NCI-H446 (cell line): Measurements from ENCODE around the gene FMN1.
A peak's percentile ranks its signal among the peaks of the same experiment; 100 is the strongest.

Experiments used
- DNase-seq, 2 experiments: peaks; one replicate each; lab custom pipeline; 2025; lab: John Stamatoyannopoulos, UW

FMN1 gene

GRCh38 chr15:33016405-33017024 is 178.0 kb downstream of the FMN1 start:
- DNase-seq = no peak

GRCh38 chr15:33014586-33014985 is 179.9 kb downstream of the FMN1 start:
- no peak for DNase-seq

- DNase-seq = no peak
These were observed 180.6 kb downstream of the FMN1 start for GRCh38 chr15:33013827-33014445.

DNA sequence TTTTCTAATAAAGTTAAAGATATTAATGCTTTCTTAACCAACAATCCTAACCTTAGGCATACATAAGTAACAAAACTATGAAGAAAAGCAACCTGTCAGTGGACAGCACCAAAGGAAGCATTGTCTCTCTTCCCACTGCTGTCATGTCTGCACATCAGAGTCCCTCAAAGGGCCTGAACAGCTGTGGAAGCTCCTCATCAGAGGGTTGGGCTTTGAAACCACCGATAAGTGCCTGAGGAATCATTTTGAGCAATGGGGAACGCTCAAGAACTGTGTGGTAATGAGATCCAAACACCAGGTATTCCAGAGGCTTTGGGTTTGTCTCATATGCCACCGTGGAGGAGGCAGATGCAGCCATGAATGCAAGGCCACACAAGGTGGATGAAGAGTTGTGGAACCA is 182.5 kb downstream of the FMN1 start:
- DNase-seq = no peak

DNA sequence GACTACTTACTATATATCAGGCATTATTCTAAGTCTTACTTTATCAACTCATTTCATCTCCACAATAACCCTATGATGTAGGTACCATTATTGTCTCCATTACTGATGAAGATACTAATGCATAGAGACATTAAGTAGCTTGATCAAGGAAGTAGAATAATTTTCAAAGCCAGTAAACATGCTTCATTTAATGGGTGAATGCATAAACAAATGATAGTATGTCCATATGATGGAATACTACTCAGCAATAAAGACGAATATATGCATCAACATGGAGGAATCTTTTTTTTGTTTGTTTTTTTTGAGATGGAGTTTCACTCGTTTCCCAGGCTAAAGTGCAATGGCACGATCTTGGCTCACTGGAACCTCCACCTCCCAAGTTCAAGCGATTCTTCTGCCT is 184.9 kb downstream of the FMN1 start:
- DNase-seq = no peak

GRCh38 chr15:33009026-33009425 is 185.5 kb downstream of the FMN1 start:
- DNase-seq = no peak

GRCh38 chr15:33008284-33008995 is 186.1 kb downstream of the FMN1 start:
- DNase-seq = no peak

DNA sequence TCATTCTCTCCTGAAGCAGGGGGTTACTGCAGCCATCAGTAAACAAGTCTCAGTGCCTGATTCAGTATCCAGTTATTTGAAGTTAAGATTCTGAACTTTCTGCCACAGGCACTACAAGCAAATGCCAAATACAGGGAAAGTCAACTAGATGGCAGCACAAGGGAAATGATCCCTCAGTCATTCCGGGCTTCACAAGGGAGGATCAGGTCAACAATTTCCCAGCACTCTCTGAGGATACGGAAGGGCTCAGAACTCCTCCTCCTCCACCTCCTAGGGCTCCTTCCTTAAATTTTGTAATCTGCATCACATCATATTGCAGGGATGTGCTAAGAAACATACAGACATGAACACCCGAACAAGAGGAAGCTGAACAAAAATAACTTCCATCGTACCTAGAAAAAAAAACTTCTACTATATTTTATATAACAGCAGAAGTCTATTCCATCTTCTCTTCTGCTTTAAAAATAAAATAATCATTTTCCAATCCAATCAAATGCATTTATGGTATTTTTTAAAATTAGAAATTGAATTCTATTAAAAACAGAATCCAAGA is 187.1 kb downstream of the FMN1 start:
- no peak for DNase-seq

DNA sequence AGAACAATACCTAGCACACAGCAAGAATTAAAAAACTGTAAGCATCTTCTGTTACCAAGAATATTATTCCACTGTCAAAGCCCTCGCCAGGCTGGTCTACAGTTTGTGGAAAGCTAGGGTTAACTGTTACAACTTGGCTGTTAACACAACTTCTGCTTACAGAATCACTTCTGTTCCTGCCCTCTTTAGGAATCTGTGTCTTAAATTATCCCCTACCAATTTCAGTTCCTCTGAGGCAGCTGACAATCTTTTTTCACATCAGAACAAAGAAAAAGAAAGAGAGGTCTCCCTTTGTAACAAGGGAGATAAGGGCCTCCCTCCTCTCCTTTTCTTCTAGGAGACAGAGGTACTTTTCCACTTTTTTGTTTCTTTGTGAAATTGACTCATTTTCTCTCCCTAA is 188.9 kb downstream of the FMN1 start:
- no peak for DNase-seq

DNA sequence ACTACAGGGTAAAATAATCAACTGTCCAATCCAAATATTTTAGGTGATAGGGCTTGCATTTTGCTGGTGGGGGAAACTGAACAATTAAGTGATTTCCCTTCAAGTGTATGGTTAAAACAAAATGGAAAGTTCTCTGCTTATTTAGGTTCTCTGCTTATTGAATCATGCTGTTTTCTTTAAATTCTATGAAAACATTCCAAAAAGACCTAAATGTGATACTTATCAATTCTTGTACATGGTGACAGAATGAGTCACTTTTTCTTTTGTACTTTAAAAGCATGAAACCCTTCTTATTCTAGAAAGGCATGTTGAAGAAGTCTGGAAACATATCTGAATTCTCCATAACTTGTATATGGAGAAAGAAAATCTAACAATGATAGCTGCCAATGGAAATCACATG is 192.6 kb downstream of the FMN1 start:
- no peak for DNase-seq

DNA sequence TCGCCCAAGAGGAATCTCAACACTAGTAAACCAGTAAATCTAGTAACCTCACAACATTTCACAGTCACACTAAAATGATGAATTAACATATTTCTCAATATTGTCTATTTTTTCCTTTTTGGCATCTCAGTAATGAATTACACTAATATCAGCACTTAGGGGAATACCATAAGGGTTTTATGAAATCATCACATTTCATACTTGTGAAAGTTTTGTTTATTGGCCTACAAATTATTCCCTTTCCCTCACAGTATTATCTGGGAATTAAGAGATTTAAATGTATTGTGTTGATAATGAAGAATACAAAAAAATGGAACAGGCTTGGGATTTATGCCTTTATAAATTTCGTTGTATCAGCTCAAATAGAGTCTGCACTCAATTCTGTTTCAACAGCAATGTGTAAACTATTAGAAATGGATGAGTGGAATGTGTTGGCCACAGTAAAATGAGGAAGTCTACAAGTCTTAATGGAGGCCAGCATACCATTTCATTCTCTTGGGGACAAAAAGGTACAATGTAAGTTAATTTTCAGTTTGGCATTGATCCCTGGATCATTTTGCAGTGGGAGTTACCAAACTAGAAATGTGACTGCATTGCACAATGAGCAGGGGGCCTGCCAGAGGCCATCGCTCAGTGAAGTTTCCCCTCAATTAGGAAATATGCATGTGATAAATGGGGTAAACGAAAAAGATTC is 195.4 kb downstream of the FMN1 start:
- DNase-seq = no peak

DNA sequence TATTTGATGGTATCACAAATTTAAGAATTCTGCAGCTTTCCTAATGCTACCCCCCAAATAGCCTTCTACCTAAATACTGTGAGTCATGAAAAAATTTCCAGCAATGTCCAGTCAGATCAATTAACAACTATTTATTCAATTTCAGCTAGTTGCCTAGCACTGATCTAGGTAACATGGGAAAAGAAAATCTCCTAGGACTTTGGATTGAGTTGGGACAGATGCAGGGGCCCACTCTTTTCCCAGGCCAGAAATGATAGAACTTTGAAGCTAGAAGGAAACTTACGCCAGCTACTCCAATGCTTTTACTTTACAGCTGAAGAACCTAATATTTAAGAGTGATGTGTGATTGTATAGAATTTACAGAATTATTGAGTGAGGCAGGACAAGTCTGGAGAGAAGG is 196.3 kb downstream of the FMN1 start:
- DNase-seq = no peak

DNA sequence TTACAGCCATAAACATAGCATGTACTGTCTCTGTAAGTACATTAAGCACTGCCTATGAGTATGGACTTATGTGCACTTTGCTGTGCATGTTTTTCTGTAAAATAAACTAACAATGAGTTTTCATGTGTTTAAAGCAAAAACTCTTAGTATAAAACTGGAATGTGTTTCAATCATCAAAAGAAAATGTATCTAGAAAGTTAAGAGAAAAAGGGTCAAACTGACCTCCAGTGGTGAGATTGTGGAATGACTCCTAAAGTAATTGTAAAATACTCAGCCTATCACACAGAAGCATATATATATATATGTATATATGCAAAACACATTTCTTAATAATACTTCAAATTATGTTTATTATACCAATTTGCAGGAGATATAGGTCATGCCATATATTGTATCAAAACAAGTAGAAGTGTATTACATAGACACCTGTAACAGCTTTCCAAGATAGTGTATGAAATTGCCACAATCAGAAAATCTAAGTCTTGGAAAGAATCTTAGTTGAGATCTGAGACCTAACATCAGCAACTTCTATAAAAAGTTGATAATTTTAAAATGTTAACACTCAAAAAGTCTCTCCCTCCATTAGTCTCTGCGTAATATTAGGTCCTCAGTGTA is 199.6 kb downstream of the FMN1 start:
- peak; percentile 2 to 25 for DNase-seq

DNA sequence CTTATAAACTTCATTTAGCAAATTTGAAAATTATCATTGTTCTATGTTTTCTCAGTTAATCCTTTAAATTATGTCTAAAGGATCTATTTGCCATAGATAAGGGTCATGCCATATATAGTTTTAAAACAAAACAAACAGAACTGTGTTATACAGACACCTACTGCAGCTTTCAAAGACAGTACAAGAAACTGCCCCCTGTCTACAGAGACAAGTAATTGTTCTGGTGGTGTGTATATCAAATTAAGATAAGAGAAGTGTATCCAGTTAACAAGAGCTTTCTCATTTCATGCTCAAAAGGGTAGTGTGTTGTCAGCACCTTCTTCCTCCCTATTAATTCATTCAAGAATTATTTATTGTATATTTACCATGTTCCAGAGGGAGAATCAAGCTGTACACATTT is 201.2 kb downstream of the FMN1 start:
- DNase-seq = no peak

DNA sequence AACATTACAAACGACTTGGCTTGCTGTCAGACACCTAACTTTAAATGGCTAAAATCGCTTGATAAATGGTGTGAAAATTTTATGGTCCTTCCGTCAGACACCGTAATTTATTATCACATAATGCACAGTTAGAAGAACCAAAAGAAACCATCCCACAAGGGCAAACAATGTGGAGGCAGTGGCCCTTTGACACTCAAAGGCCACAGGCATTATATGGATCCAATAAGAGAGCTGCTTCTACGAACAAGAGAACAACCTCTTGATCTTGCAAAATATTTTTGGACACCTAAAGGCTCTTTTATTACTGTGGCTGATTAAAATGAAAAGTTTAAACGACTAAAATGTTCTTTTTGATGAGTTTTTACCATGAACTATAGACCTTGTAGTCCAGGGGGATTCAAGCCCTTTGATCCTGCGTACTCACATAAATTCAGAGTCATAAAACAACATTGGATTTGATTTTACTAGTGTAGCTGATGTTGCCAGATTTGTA is 202.8 kb downstream of the FMN1 start:
- no peak for DNase-seq

GRCh38 chr15:32990071-32990470 is 204.4 kb downstream of the FMN1 start:
- no peak for DNase-seq

DNA sequence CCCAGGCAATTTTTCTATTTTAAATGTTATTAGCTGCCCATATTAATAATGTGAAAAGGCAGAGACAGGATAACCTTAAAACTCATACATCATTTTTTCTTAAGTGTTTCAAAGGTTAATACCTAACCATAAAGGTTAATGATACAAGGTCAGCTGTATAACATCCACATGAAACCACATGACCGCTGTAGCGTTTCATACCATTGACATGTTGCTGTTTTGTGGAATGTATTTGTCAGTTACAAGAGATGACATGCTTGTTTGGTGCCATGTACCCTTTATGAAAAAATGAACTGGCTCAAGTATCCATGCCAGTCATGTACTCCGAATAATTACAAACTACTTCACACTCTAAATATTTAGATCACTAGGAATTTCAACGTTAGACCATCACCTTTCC is 207.4 kb downstream of the FMN1 start:
- DNase-seq = no peak

- DNase-seq = no peak
These were observed 208.4 kb downstream of the FMN1 start for GRCh38 chr15:32986147-32986546.

DNA sequence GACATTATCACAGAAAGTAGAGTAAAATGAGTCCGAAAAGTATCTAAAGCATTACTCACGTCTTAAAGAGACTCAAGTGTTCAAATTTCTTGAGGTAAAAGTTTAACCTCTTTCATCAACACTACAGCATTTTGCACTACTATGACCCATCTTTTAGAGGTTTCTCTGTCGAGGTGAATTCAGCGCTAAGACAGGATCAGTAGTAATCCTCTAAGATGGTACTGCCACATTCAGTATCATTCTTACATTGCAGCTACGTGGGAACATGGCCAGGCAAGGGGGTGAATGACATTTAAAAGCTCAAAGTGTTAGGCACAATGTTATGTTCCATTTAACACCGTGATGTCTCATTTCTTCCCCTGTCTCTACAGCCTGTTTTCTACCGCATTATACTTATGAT is 210.8 kb downstream of the FMN1 start:
- DNase-seq = no peak

GRCh38 chr15:32982001-32982400 is 212.5 kb downstream of the FMN1 start:
- no peak for DNase-seq

DNA sequence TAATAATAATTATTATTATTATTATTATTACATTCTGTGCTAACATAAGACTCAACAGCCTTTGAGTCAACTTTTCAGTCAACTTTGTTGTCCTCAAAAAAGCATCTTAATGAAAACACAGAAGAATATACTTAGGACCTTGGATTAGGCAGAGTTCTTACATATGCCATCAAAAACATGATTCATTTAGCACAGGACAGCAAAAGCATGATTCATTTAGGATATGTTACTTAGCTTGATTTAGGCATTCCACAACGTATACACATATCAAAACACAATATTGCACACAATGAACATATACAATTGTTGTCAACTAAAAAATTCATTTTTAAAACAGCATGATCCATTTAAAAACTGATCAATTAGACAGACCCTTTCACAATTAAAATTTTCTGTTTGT is 213.0 kb downstream of the FMN1 start:
- no peak for DNase-seq

- DNase-seq = no peak
These were observed 214.8 kb downstream of the FMN1 start for GRCh38 chr15:32979710-32980109.
